Activated naive CD4-positive, alpha-beta T cell treated with anti-CD3 and anti-CD28 coated beads for 36 hours (primary cell): ENCODE results near the gene GSTT2. TPM values are rescaled to one million over a fixed set of nuclear protein-coding genes. Genes with fewer than 3 reads are reported as not detected.

ENCODE experiments used
- total RNA-seq, 2 experiments: library from RNA; stranded (reverse); gene quantifications; one replicate each; pipeline ENCODE4 v1.2.3, GENCODE V29; 2021

GSTT2 gene
- total RNA-seq, 2 experiments from 2014 or later: not detected

Other genes starting within 250 kb of the GSTT2 start
- gene ZNF70, start 229.0 kb upstream of the GSTT2 start, total RNA-seq: under 1 TPM; 0.79 to 0.93 TPM
- gene VPREB3, start 225.7 kb upstream of the GSTT2 start, total RNA-seq: not detected
- 1 to 10 TPM; 1.1 to 1.4 TPM for gene C22orf15, start 217.1 kb upstream of the GSTT2 start, total RNA-seq
- gene CHCHD10, start 212.2 kb upstream of the GSTT2 start, total RNA-seq: 100 to 1,000 TPM; 190 to 191 TPM
- under 1 TPM; 0.43 to 0.47 TPM for gene MMP11, start 207.3 kb upstream of the GSTT2 start, total RNA-seq
- 10 to 100 TPM; 75.3 to 89.1 TPM for gene SMARCB1, start 193.2 kb upstream of the GSTT2 start, total RNA-seq
- 1 to 10 TPM; 7.3 to 7.5 TPM for gene DERL3, start 141.1 kb upstream of the GSTT2 start, total RNA-seq
- gene SLC2A11, start 122.3 kb upstream of the GSTT2 start, total RNA-seq: 1 to 10 TPM; 6.1 to 7.5 TPM
- gene MIF, start 85.8 kb upstream of the GSTT2 start, total RNA-seq: 1,000 to 10,000 TPM; 1,489 to 1,512 TPM
- not detected for gene GSTT2B, start 18.9 kb upstream of the GSTT2 start, total RNA-seq
- gene DDTL, start 13.2 kb upstream of the GSTT2 start, total RNA-seq: under 1 TPM; 0.72 to 0.76 TPM
- 100 to 1,000 TPM; 107 to 125 TPM for gene DDT, start 5.7 kb upstream of the GSTT2 start, total RNA-seq
- gene GSTT4, start 25.3 kb downstream of the GSTT2 start, total RNA-seq: not detected
- 10 to 100 TPM; 74.6 to 82.0 TPM for gene CABIN1, start 31.2 kb downstream of the GSTT2 start, total RNA-seq
- gene SUSD2, start 201.4 kb downstream of the GSTT2 start, total RNA-seq: under 1 TPM; 0.21 to 0.22 TPM